ENCODE results near the gene CES5A.
"Not testable (repeated sequence)": the region's sequence is repeated elsewhere in the genome, so short reads cannot be mapped to it uniquely, and the experiment has no call there.

The CES5A gene

GRCh38 chr16:55875273-55875672, at the start of gene CES5A:
CES5A (minus strand) TSS chr16:55875373; CDS start chr16:55875221, 152 bp downstream.
- DNase-seq (ENCODE audit: low spot score in 2 of 2) (no peak), ATAC-seq (ENCODE audit: low read depth) (no peak)
- Mint-ChIP-seq H3K36me3 (no peaks in the 10 kb centered on the region), H3K27ac (no peak within 1 kb of the TSS), H3K27me3 (peaks cover 8% of the 10 kb centered on the region), H3K4me1 (no peaks in the 10 kb centered on the region), H3K4me3 (no peak within 1 kb of the TSS), H3K9me3 (peaks cover 9% of the 10 kb centered on the region)

DNA sequence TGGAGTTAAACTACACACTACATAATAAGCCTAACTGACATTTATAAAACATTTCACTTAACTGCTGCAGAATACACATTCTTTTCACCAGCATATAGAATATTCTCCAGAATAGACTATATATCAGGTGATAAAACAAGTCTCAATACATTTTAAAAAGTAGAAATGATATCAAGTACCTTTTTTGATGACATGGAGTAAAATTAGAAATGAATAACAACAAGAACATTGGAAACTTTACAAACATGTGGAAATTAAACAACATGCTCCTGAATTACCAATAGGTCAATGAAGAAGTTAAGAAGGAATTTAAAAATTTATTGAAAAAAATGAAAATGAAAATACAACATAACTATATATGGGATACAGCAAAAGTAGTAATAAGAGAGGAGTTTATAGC, 47.5 kb upstream of the CES5A start:
- DNase-seq (ENCODE audit: low spot score in 2 of 2) (no peak), ATAC-seq (ENCODE audit: low read depth) (no peak)
- peaks cover 7% of the 10 kb centered on the region for H3K9me3 Mint-ChIP-seq
- no peaks in the 10 kb centered on the region for H3K4me1 Mint-ChIP-seq
- no peak overlapping the region for H3K27ac Mint-ChIP-seq
- H3K4me3 Mint-ChIP-seq, result no peak overlapping the region
- H3K36me3 Mint-ChIP-seq, result peaks cover 2% of the 10 kb centered on the region
- H3K27me3 Mint-ChIP-seq, result peaks cover 10% of the 10 kb centered on the region

DNA sequence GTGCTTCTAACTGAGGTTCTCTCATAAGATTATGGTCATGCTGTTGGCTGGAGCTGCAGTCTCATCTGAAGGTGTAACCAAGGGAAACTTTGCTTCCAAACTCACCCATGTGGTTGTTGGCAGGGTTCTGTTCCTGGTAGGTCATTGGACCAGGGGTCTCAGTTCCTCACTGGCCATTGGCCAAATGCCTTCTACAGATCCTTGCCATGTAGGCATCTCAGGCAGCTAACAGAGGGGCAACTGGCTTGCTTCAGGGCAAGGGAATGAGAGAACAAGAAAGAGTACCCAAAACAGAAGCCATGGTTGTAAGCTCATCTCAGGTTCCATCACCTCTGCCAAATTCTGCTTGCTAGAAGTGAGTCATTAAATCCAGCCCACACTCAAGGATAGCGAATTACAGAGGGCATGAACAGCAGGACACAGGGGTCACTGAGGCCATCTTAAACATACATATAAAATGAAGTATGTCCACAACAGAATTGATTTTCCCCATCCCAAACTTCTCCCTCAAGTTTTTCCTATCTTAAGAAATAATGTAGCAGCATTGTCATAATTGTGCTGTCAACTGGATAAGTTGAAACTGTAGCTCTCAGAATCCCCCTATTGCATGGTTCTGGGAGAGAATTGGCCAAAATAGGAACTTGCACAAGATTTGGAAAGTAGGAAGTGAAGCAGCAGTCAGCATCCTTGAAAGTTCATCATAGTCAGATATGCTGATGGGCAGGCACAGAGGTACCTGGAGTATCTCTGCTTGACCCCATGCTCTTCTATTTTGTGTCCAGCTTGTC, 42.4 kb upstream of the CES5A start:
- H3K4me3 Mint-ChIP-seq, result no peak overlapping the region
- H3K27me3 Mint-ChIP-seq, result peaks cover 17% of the 10 kb centered on the region
- H3K36me3 Mint-ChIP-seq, result peaks cover 2% of the 10 kb centered on the region

GRCh38 chr16:55915096-55915827, 40.1 kb upstream of the CES5A start:
- peaks cover 22% of the 10 kb centered on the region for H3K27me3 Mint-ChIP-seq
- no peak overlapping the region for H3K27ac Mint-ChIP-seq

More for the DNA sequence above, 42.4 kb upstream of the CES5A start:
- H3K27ac Mint-ChIP-seq, result no peak overlapping the region
- DNase-seq (ENCODE audit: low spot score in 2 of 2) (no peak), ATAC-seq (ENCODE audit: low read depth) (no peak)
- peaks cover 5% of the 10 kb centered on the region for H3K9me3 Mint-ChIP-seq
- H3K4me1 Mint-ChIP-seq, result no peaks in the 10 kb centered on the region

DNA sequence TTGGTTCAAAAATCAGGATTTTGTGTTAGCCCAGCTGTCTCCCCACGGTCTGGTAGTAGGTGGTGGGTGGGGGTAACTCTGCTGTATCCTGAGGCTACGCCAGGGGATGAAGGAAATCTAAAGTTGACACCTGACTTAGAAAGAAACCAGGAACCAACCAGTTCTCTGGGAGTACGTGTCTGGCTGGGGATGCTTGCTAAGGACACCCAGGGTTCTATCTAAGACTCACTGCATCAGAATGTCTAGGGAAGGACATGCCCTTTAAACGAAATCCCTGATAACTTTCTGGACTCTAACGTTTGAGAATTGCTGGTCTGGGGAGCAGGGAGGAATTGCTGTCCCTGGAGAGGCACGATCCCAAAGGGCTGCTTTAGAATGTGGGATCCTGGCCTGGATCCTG, 39.2 kb upstream of the CES5A start:
- ATAC-seq (ENCODE audit: low read depth), result no peak
- H3K36me3 Mint-ChIP-seq, result peaks cover 3% of the 10 kb centered on the region
- H3K27me3 Mint-ChIP-seq, result peaks cover 23% of the 10 kb centered on the region

More at GRCh38 chr16:55915096-55915827, 40.1 kb upstream of the CES5A start:
- H3K36me3 Mint-ChIP-seq, result peaks cover 3% of the 10 kb centered on the region
- DNase-seq (ENCODE audit: low spot score in 2 of 2), result no peak
- no peak for ATAC-seq (ENCODE audit: low read depth)
- no peaks in the 10 kb centered on the region for H3K4me1 Mint-ChIP-seq
- peaks cover 3% of the 10 kb centered on the region for H3K9me3 Mint-ChIP-seq
- no peak overlapping the region for H3K4me3 Mint-ChIP-seq

DNA sequence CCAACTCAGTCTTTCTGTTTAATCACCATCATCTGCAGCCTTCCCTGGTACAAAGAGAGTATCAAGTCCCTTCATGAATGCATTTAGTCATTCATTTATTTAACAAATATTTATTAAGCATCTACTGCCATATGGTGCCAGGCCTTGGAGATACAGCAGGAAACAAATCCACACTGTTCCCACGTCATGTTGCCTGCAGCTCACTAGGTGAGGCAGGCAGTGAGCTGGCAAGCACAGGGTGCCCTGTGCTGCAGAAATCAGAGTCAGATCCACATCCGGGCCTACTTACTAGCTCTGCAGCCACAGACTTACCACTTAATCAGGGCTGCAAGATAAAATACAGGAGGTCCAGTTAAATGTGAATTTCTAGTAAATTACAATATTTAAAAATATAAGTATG, 38.5 kb upstream of the CES5A start:
- no peaks in the 10 kb centered on the region for H3K4me1 Mint-ChIP-seq
- no peak for ATAC-seq (ENCODE audit: low read depth)
- no peak for DNase-seq (ENCODE audit: low spot score in 2 of 2)
- H3K36me3 Mint-ChIP-seq, result peaks cover 3% of the 10 kb centered on the region
- no peak overlapping the region for H3K27ac Mint-ChIP-seq
- no peak overlapping the region for H3K4me3 Mint-ChIP-seq
- peaks cover 3% of the 10 kb centered on the region for H3K9me3 Mint-ChIP-seq
- H3K27me3 Mint-ChIP-seq, result peaks cover 23% of the 10 kb centered on the region

More for the DNA sequence above, 39.2 kb upstream of the CES5A start:
- H3K27ac Mint-ChIP-seq, result no peak overlapping the region
- no peaks in the 10 kb centered on the region for H3K4me1 Mint-ChIP-seq
- H3K4me3 Mint-ChIP-seq, result no peak overlapping the region
- no peak for DNase-seq (ENCODE audit: low spot score in 2 of 2)
- peaks cover 3% of the 10 kb centered on the region for H3K9me3 Mint-ChIP-seq

GRCh38 chr16:55913121-55913520, 37.9 kb upstream of the CES5A start:
- peaks cover 21% of the 10 kb centered on the region for H3K27me3 Mint-ChIP-seq
- not testable (repeated sequence) for H3K9me3 Mint-ChIP-seq; H3K36me3 Mint-ChIP-seq; ATAC-seq (ENCODE audit: low read depth); H3K4me3 Mint-ChIP-seq; DNase-seq (ENCODE audit: low spot score in 2 of 2); H3K4me1 Mint-ChIP-seq; H3K27ac Mint-ChIP-seq

- Mint-ChIP-seq H3K27me3 (peaks cover 21% of the 10 kb centered on the region), H3K4me1 (no peaks in the 10 kb centered on the region), H3K27ac (no peak overlapping the region), H3K4me3 (no peak overlapping the region), H3K9me3 (peaks cover 3% of the 10 kb centered on the region), H3K36me3 (peaks cover 3% of the 10 kb centered on the region)
- DNase-seq (ENCODE audit: low spot score in 2 of 2) (no peak), ATAC-seq (ENCODE audit: low read depth) (no peak)
These were observed 36.8 kb upstream of the CES5A start for GRCh38 chr16:55912022-55912421.

- no peak overlapping the region for H3K27ac Mint-ChIP-seq
- no peak for ATAC-seq (ENCODE audit: low read depth)
- DNase-seq (ENCODE audit: low spot score in 2 of 2), result no peak
- H3K9me3 Mint-ChIP-seq, result peaks cover 3% of the 10 kb centered on the region
- H3K36me3 Mint-ChIP-seq, result peaks cover 3% of the 10 kb centered on the region
- no peaks in the 10 kb centered on the region for H3K4me1 Mint-ChIP-seq
- H3K27me3 Mint-ChIP-seq, result peaks cover 16% of the 10 kb centered on the region
- H3K4me3 Mint-ChIP-seq, result no peak overlapping the region
These were observed 36.4 kb upstream of the CES5A start for GRCh38 chr16:55911616-55912015.

DNA sequence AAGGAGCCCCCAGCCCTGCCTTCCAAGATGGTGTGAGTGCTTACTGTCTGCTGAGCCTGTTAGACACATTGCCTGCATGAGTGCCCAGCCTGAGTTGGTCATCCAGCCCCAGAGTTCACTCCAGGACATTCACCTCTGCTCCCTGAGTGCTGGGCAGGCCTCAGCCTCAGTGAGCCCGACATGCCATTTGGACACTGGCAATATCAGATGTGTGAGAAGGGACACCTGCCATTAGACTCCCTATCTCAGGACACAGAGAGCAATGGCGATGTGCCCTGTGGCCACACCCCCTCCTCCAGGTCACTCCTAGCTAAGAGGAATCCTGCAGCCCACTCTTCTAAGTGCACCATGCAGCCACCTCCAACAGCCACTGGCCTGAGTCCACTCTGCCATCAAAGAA, 34.7 kb upstream of the CES5A start:
- Mint-ChIP-seq H3K9me3 (peaks cover 3% of the 10 kb centered on the region), H3K4me3 (no peak overlapping the region), H3K4me1 (no peaks in the 10 kb centered on the region), H3K27ac (no peak overlapping the region), H3K27me3 (peaks cover 14% of the 10 kb centered on the region), H3K36me3 (peaks cover 3% of the 10 kb centered on the region)
- ATAC-seq (ENCODE audit: low read depth) (no peak), DNase-seq (ENCODE audit: low spot score in 2 of 2) (no peak)

GRCh38 chr16:55908641-55909040, 33.5 kb upstream of the CES5A start:
- Mint-ChIP-seq H3K4me1 (no peaks in the 10 kb centered on the region), H3K9me3 (peaks cover 6% of the 10 kb centered on the region), H3K36me3 (peaks cover 3% of the 10 kb centered on the region), H3K27me3 (peaks cover 14% of the 10 kb centered on the region), H3K27ac (no peak overlapping the region), H3K4me3 (no peak overlapping the region)
- no peak for DNase-seq (ENCODE audit: low spot score in 2 of 2)
- ATAC-seq (ENCODE audit: low read depth), result no peak

DNA sequence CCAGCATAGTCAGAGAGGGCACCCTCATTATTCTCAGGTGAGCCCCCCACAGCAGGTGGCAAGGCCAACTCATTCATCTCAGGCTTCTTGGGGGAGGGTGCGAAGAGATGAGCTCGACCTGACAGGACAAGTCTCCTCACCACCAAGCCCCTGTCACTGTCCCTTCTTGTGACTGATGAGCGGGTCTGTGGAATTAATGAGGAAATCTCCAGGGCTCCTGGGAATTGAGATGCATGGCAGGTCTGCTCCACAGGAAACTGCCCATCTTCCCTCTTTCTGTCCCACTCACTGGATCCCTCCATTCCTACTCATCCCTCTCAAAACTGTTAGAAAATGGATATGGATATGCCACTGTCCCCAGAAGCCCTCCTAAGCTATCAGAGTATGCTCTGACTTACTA, 32.5 kb upstream of the CES5A start:
- Mint-ChIP-seq H3K27me3 (peaks cover 15% of the 10 kb centered on the region), H3K4me1 (no peaks in the 10 kb centered on the region), H3K36me3 (peaks cover 3% of the 10 kb centered on the region), H3K27ac (no peak overlapping the region), H3K9me3 (peaks cover 12% of the 10 kb centered on the region), H3K4me3 (no peak overlapping the region)
- DNase-seq (ENCODE audit: low spot score in 2 of 2), result no peak
- ATAC-seq (ENCODE audit: low read depth), result no peak

DNA sequence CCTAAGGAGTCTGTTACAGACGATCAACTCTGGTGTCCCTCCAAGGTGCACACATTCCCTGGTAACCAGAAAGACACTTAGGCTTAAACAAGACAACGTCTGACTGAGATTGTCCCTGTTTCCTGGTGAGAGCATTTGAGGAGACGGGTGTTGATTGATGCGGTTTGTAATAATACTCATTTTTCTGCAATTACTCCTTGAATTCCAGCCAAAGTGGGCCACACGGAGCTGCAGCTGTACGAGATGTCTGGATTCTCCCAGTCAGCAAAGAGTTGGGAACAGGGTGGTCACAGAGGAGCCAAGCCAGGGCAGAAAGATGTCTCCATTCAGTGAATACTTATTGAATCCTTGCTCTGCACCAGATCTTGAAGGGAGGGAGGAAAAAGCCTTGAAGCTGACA, 30.9 kb upstream of the CES5A start:
- H3K4me3 Mint-ChIP-seq, result no peak overlapping the region
- peaks cover 13% of the 10 kb centered on the region for H3K9me3 Mint-ChIP-seq
- H3K36me3 Mint-ChIP-seq, result peaks cover 3% of the 10 kb centered on the region
- no peak overlapping the region for H3K27ac Mint-ChIP-seq
- no peaks in the 10 kb centered on the region for H3K4me1 Mint-ChIP-seq
- no peak for ATAC-seq (ENCODE audit: low read depth)
- DNase-seq (ENCODE audit: low spot score in 2 of 2), result no peak
- peaks cover 11% of the 10 kb centered on the region for H3K27me3 Mint-ChIP-seq

DNA sequence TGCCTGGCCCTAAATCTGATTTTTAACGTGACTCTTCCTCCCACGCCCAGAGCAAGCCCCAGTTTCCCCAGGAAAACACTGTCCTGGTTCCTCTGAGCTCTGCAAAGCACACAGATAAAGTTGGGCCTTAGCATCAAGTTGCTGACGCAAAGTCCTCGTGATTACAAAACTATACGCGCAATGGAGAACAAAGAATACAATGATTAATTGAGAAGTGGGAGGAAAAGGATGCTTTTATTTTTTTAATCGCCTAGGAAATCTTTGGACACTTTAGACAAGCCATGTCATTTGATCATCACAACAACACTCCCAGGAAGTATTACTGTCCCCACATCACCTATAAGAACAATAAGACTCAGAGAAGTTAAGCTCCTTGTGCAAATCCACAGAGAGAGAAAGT, 30.5 kb upstream of the CES5A start:
- peaks cover 10% of the 10 kb centered on the region for H3K9me3 Mint-ChIP-seq
- no peak for DNase-seq (ENCODE audit: low spot score in 2 of 2)
- no peak overlapping the region for H3K4me3 Mint-ChIP-seq
- no peaks in the 10 kb centered on the region for H3K36me3 Mint-ChIP-seq
- no peaks in the 10 kb centered on the region for H3K4me1 Mint-ChIP-seq
- no peak for ATAC-seq (ENCODE audit: low read depth)
- H3K27me3 Mint-ChIP-seq, result peaks cover 8% of the 10 kb centered on the region
- H3K27ac Mint-ChIP-seq, result no peak overlapping the region

Data from memory B cell (primary cell).